NB4 (cell line): Measurements from ENCODE around the gene SEMA3E.

Source experiments
- MYC ChIP-seq: IDR thresholded peaks from 2 replicates; pipeline ENCODE4 v1.6.1; 2011; ENCODE audit warnings: low read depth, low read length
- POLR2A ChIP-seq: IDR thresholded peaks from 2 replicates; pipeline ENCODE4 v1.6.1; 2011; ENCODE audit warnings: mild to moderate bottlenecking; ENCODE audit not compliant: insufficient read length; ENCODE audit errors: extremely low read depth
- TF ChIP-seq, protein P1 (sequence below): IDR thresholded peaks from one replicate; pipeline ENCODE4 v1.5.1; 2012; ENCODE audit warnings: low read depth, low read length
- TF ChIP-seq, protein P2 (sequence below): IDR thresholded peaks from 2 replicates; pipeline ENCODE4 v1.6.1; 2011; ENCODE audit warnings: low read depth, low read length

DNA sequence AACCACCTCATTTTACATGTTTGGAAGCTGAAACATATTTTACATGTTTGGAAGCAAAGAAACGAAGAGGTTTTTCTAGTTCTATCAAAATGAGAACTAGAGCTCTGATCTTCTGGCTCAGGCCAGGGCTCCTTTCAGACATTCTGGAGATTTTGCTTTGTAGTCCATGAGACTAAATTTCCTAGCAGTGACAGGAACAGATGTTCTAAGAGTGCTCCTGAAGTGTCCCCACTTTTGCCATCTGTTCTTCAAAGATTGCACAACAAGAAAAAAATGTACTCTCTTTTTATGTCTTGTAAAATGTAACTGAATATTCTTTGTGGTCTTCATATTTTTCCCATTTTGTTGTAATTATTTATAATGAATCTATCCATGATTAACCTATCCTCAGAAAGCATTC is 289.8 kb downstream of the SEMA3E start:
- TF ChIP-seq, protein P1, sequence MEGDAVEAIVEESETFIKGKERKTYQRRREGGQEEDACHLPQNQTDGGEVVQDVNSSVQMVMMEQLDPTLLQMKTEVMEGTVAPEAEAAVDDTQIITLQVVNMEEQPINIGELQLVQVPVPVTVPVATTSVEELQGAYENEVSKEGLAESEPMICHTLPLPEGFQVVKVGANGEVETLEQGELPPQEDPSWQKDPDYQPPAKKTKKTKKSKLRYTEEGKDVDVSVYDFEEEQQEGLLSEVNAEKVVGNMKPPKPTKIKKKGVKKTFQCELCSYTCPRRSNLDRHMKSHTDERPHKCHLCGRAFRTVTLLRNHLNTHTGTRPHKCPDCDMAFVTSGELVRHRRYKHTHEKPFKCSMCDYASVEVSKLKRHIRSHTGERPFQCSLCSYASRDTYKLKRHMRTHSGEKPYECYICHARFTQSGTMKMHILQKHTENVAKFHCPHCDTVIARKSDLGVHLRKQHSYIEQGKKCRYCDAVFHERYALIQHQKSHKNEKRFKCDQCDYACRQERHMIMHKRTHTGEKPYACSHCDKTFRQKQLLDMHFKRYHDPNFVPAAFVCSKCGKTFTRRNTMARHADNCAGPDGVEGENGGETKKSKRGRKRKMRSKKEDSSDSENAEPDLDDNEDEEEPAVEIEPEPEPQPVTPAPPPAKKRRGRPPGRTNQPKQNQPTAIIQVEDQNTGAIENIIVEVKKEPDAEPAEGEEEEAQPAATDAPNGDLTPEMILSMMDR, result no peak
- TF ChIP-seq POLR2A (no peak), MYC (no peak)
- TF ChIP-seq, protein P2, sequence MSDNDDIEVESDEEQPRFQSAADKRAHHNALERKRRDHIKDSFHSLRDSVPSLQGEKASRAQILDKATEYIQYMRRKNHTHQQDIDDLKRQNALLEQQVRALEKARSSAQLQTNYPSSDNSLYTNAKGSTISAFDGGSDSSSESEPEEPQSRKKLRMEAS, result no peak
